KMS-11 (cell line): ENCODE measurements around the gene NOP58.

Experiments used
- H2AFZ ChIP-seq: fragments of 200-600 bp; sonication (generic); 2 replicates; pipeline ENCODE4 v1.6.1; 2016; ENCODE audit warnings: antibody characterized with exemption, mixed run types, low read depth
- H3K27ac ChIP-seq: fragments of 200-600 bp; sonication (generic); 2 replicates; pipeline ENCODE4 v1.6.1; 2016; ENCODE audit warnings: mild to moderate bottlenecking, mixed run types
- H3K27me3 ChIP-seq: fragments of 200-600 bp; sonication (generic); 2 replicates; pipeline ENCODE4 v1.6.1; 2017; ENCODE audit warnings: mild to moderate bottlenecking, low read depth, mixed run types, moderate library complexity; ENCODE audit not compliant: insufficient read depth
- H3K36me3 ChIP-seq: fragments of 200-600 bp; sonication (generic); 2 replicates; pipeline ENCODE4 v1.6.1; 2017; ENCODE audit warnings: mild to moderate bottlenecking, mixed run types; ENCODE audit not compliant: insufficient read depth
- H3K4me1 ChIP-seq: fragments of 200-600 bp; sonication (generic); 2 replicates; pipeline ENCODE4 v1.6.1; 2016; ENCODE audit warnings: mild to moderate bottlenecking, low read depth, mixed run types; ENCODE audit not compliant: poor library complexity, severe bottlenecking
- H3K4me2 ChIP-seq: fragments of 200-600 bp; sonication (generic); 2 replicates; pipeline ENCODE4 v1.7.0; 2016; ENCODE audit warnings: mild to moderate bottlenecking, mixed run types
- H3K4me3 ChIP-seq: fragments of 200-600 bp; sonication (generic); IDR thresholded peaks from 2 replicates; pipeline ENCODE4 v1.6.1; 2017; ENCODE audit warnings: low read depth, low read length, mixed read lengths; ENCODE audit not compliant: insufficient read depth
- H3K79me2 ChIP-seq: fragments of 200-600 bp; sonication (generic); 2 replicates; pipeline ENCODE4 v1.6.1; 2016; ENCODE audit warnings: low read depth, mixed run types; ENCODE audit not compliant: insufficient read depth
- H3K9ac ChIP-seq: fragments of 200-600 bp; sonication (generic); 2 replicates; pipeline ENCODE4 v1.6.1; 2016; ENCODE audit warnings: mild to moderate bottlenecking, mixed run types
- H4K20me1 ChIP-seq: fragments of 200-600 bp; sonication (generic); 2 replicates; pipeline ENCODE4 v1.6.1; 2016; ENCODE audit warnings: mild to moderate bottlenecking, mixed run types; ENCODE audit not compliant: insufficient read depth
- CTCF ChIP-seq: fragments of 200-600 bp; sonication (generic); conservative IDR thresholded peaks from 2 replicates; pipeline ENCODE4 v1.6.1; 2017; ENCODE audit warnings: low read depth, mild to moderate bottlenecking, antibody characterized with exemption, low read length, moderate library complexity, mixed read lengths

Gene NOP58

GRCh38 chr2:202290970-202291369 lies 25.4 kb downstream of the NOP58 start:
- Histone ChIP-seq H3K4me3 (no peak overlapping the region), H3K9ac (no peak overlapping the region), H2AFZ (no peak overlapping the region), H3K79me2 (peaks cover 10% of the 10 kb centered on the region; the same call in 1 of the 2 replicates), H3K27ac (no peak overlapping the region), H3K4me2 (no peak overlapping the region), H3K27me3 (no peaks in the 10 kb centered on the region), H3K4me1 (peaks cover 6% of the 10 kb centered on the region), H3K36me3 (peaks cover 34% of the 10 kb centered on the region; the same call in 1 of the 2 replicates), H4K20me1 (no peaks in the 10 kb centered on the region)
- no peak for TF ChIP-seq CTCF

GRCh38 chr2:202299712-202300111 lies 34.1 kb downstream of the NOP58 start:
- TF ChIP-seq CTCF, result no peak
- no peaks in the 10 kb centered on the region for H3K27me3 ChIP-seq
- no peak overlapping the region for H2AFZ ChIP-seq
- H3K36me3 ChIP-seq, result peaks cover 32% of the 10 kb centered on the region; the same call in 1 of the 2 replicates
- H3K4me2 ChIP-seq, result no peak overlapping the region
- no peak overlapping the region for H3K27ac ChIP-seq
- peaks cover 15% of the 10 kb centered on the region; the same call in 1 of the 2 replicates for H4K20me1 ChIP-seq
- no peak overlapping the region for H3K4me3 ChIP-seq
- no peaks in the 10 kb centered on the region; the same call in 1 of the 2 replicates for H3K79me2 ChIP-seq
- H3K4me1 ChIP-seq, result peaks cover 34% of the 10 kb centered on the region
- no peak overlapping the region for H3K9ac ChIP-seq

- Histone ChIP-seq H3K4me1 (peaks cover 17% of the 10 kb centered on the region), H3K36me3 (peaks cover 15% of the 10 kb centered on the region; the same call in 1 of the 2 replicates), H3K27me3 (no peaks in the 10 kb centered on the region), H3K9ac (no peak overlapping the region), H3K79me2 (no peaks in the 10 kb centered on the region), H3K4me2 (no peak overlapping the region), H2AFZ (no peak overlapping the region), H3K4me3 (no peak overlapping the region), H3K27ac (no peak overlapping the region), H4K20me1 (no peaks in the 10 kb centered on the region)
- TF ChIP-seq CTCF, result no peak
Observed at GRCh38 chr2:202306034-202306433, 40.5 kb downstream of the NOP58 start.

- no peaks in the 10 kb centered on the region for H4K20me1 ChIP-seq
- no peak overlapping the region for H3K9ac ChIP-seq
- no peak overlapping the region for H3K4me2 ChIP-seq
- TF ChIP-seq CTCF, result no peak
- no peaks in the 10 kb centered on the region for H3K79me2 ChIP-seq
- H3K4me1 ChIP-seq, result peaks cover 34% of the 10 kb centered on the region
- peaks cover 10% of the 10 kb centered on the region; the same call in 1 of the 2 replicates for H3K36me3 ChIP-seq
- no peak overlapping the region for H2AFZ ChIP-seq
- H3K27me3 ChIP-seq, result no peaks in the 10 kb centered on the region
- no peak overlapping the region for H3K4me3 ChIP-seq
- no peak overlapping the region for H3K27ac ChIP-seq
Observed at GRCh38 chr2:202307690-202308089, 42.1 kb downstream of the NOP58 start.
